Vagina (tissue), 2 donors: ENCODE measurements around the gene RIPOR1.

Experiments used
- CTCF ChIP-seq, 3 experiments: fragments of 450-650 bp in 2 of 3; fragments of 200-600 bp in 1 of 3; sonication (generic) in 1 of 3; IDR thresholded peaks; one replicate each; pipeline ENCODE4 v1.5.1; 2017 to 2019; ENCODE audit warnings: antibody characterized with exemption in 3 of 3, mild to moderate bottlenecking in 2 of 3, moderate library complexity in 2 of 3
- POLR2A ChIP-seq, 2 donors: fragments of 450-650 bp; IDR thresholded peaks; one replicate each; pipeline ENCODE4 v1.6.1; 2017; ENCODE audit warnings: antibody characterized with exemption in 2 of 2, mild to moderate bottlenecking in 2 of 2, moderate library complexity in 2 of 2

DNA sequence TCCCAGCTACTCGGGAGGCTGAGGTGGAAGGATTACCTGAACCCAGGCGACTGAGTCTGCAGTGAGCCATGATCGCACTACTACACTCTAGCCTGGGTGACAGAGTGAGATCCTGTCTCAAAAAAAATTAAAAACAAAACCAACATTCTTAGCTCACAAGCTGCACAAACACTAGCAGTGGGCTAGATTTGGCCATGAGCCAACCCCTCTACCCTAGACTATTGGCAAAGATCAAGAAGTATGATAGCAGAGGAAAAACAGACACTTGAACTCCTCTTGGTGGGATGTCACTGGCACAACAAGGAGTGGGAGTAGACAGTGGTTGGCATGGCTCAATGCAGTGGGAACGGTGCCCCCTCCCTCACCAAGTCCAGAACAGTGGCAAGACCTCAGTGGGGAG lies 19.6 kb upstream of the RIPOR1 start:
- TF ChIP-seq CTCF (IDR thresholded peaks at IDR 0.05) (no peak), POLR2A (IDR thresholded peaks at IDR 0.05) (no peak)
